Spleen (tissue), 11 donors: ENCODE results near the gene OLIG3. TPM values are rescaled to one million over a fixed set of nuclear protein-coding genes. Genes with fewer than 3 reads are reported as not detected.

Experiments used
- DNase-seq: peaks from one replicate; pipeline ENCODE4 v3.0.0-alpha.2; 2020
- H3K27ac ChIP-seq, 8 donors: fragments of 200-600 bp; sonication (generic) in 7 of 8; 1 replicate in 4 of 8; 2 replicates in 4 of 8; pipeline versions ENCODE4 v1.5.0 to v1.8.0; 2016 to 2021; ENCODE audit warnings: inconsistent platforms in 4 of 8, mild to moderate bottlenecking in 4 of 8, moderate library complexity in 1 of 8
- H3K27me3 ChIP-seq, 7 donors: fragments of 200-600 bp; sonication (generic) in 6 of 7; replicated peaks in 1 of 7; 1 replicate in 4 of 7; 2 replicates in 3 of 7; pipeline versions ENCODE4 v1.5.0 to v1.8.0; 2016 to 2021; ENCODE audit warnings: inconsistent platforms in 3 of 7, mild to moderate bottlenecking in 1 of 7
- H3K36me3 ChIP-seq, 6 donors: fragments of 200-600 bp; sonication (generic) in 5 of 6; 1 replicate in 4 of 6; 2 replicates in 2 of 6; pipeline versions ENCODE4 v1.5.0 to v1.8.0; 2016 to 2021; ENCODE audit warnings: inconsistent platforms in 2 of 6
- H3K4me1 ChIP-seq, 6 donors: fragments of 200-600 bp; sonication (generic) in 5 of 6; 1 replicate in 3 of 6; 2 replicates in 3 of 6; pipeline versions ENCODE4 v1.5.0 to v1.8.0; 2016 to 2021; ENCODE audit warnings: inconsistent platforms in 3 of 6
- H3K4me3 ChIP-seq, 8 donors: fragments of 200-600 bp; sonication (generic) in 7 of 8; 1 replicate in 4 of 8; 2 replicates in 4 of 8; pipeline versions ENCODE4 v1.5.0 to v1.8.0; 2016 to 2021; ENCODE audit warnings: inconsistent platforms in 4 of 8, mild to moderate bottlenecking in 4 of 8, moderate library complexity in 2 of 8
- H3K9me3 ChIP-seq, 8 donors: fragments of 200-600 bp; sonication (generic) in 7 of 8; 1 replicate in 4 of 8; 2 replicates in 4 of 8; pipeline versions ENCODE4 v1.5.0 to v1.8.0; 2016 to 2021; ENCODE audit warnings: inconsistent platforms in 4 of 8
- POLR2A ChIP-seq, 3 donors: fragments of 450-650 bp; IDR thresholded peaks; one replicate each; pipeline ENCODE4 v1.5.1; 2017; ENCODE audit warnings: antibody characterized with exemption in 3 of 3, mild to moderate bottlenecking in 1 of 3
- POLR2AphosphoS5 ChIP-seq, 3 donors: sonication (generic); formaldehyde crosslinking; IDR thresholded peaks; one replicate each; pipeline ENCODE4 v1.5.1; 2017; ENCODE audit warnings: antibody characterized with exemption in 3 of 3
- WGBS, 5 donors: extraction: QIAGEN DNeasy Blood & Tissue Kit in 3 of 5; methylation state at CpG; one replicate each; pipeline versions ENCODE4 v1.1.5 to v1.1.7; 2013 to 2018; 5-methylcytosine and 5-hydroxymethylcytosine counted together
- intact Hi-C: fragments of 100-400 bp; cut with DNase I; formaldehyde crosslinking; loops from one replicate; pipeline ENCODE4 v1.15.0; 2023; ENCODE audit warnings: low total_unique reads
- polyA plus RNA-seq, 3 donors: library from polyadenylated mRNA; stranded (reverse); fragments of 200-250 nt; gene quantifications; one replicate each; pipeline ENCODE4 v1.2.1, GENCODE V29; 2013
- total RNA-seq, 7 donors: library from RNA; depleted of rRNA in 3 of 7; stranded (reverse); fragments of >200 nt in 3 of 7; fragmentation: NEBNext Ultra II Directional in 4 of 7; extraction: Animal tissue kit (Norgen Biotek cat#: 25700) in 4 of 7; gene quantifications; one replicate each; pipeline versions ENCODE4 v1.1.0 to v1.2.1, GENCODE V29; 2016 to 2021
- TF ChIP-seq, protein P1 (sequence below), 11 experiments: fragments of 200-600 bp in 7 of 11; fragments of 450-650 bp in 4 of 11; sonication (generic) in 4 of 11; IDR thresholded peaks in 8 of 11; conservative IDR thresholded peaks in 3 of 11; 1 replicate in 7 of 11; 2 replicates in 4 of 11; pipeline versions ENCODE4 v1.4.0 to v1.8.0; 2016 to 2021; ENCODE audit warnings: antibody characterized with exemption in 11 of 11, inconsistent platforms in 4 of 11, mild to moderate bottlenecking in 1 of 11
- donor health status: healthy with polysubstance abuse.
- donor health status: DM: no; HTN: no; CAD: no; lungs with moderate emphysema.
- donor health status: DM: no; HTN: no; CAD: no.
- donor health status: Bipolar disorder and iron deficiency.
- donor health status: healthy.
- donor health status: DM: no; HTN: no; CAD: no.
- donor health status: DM: yes; HTN: yes; CAD: no.

The OLIG3 gene
- total and polyA plus RNA-seq, 10 donors, result not detected

DNA sequence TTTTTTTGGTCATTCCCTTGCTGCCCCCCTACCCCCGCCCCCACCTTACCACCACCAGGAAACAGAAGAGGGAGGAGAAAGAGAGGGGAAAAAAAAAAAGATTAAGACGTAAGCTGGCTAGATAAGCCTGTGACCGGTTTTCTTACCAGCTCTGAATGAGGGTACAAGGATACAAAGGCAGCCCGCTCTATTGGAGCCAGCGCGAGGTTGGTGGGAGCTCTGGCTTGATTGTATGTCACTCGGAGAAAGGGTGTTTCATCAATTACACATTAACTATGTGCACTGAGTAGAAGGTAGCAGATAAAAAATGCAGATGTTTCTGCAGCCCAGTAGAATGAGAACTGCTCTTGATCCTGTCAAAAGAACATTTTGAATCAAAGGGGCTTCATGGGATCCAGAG is 28.6 kb upstream of the OLIG3 start:
- no peak for DNase-seq
- no peak for TF ChIP-seq POLR2A (IDR thresholded peaks at IDR 0.05)
- no peak for TF ChIP-seq POLR2AphosphoS5 (IDR thresholded peaks at IDR 0.05)
- TF ChIP-seq, protein P1, sequence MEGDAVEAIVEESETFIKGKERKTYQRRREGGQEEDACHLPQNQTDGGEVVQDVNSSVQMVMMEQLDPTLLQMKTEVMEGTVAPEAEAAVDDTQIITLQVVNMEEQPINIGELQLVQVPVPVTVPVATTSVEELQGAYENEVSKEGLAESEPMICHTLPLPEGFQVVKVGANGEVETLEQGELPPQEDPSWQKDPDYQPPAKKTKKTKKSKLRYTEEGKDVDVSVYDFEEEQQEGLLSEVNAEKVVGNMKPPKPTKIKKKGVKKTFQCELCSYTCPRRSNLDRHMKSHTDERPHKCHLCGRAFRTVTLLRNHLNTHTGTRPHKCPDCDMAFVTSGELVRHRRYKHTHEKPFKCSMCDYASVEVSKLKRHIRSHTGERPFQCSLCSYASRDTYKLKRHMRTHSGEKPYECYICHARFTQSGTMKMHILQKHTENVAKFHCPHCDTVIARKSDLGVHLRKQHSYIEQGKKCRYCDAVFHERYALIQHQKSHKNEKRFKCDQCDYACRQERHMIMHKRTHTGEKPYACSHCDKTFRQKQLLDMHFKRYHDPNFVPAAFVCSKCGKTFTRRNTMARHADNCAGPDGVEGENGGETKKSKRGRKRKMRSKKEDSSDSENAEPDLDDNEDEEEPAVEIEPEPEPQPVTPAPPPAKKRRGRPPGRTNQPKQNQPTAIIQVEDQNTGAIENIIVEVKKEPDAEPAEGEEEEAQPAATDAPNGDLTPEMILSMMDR (IDR thresholded peaks at IDR 0.05 in 8 of 11, conservative IDR thresholded peaks at IDR 0.05 in 3 of 11), result no peak
- intact Hi-C loops, result no loop called here
- Histone ChIP-seq H3K4me3 (no peak overlapping the region), H3K27ac (no peak overlapping the region), H3K36me3 (no peaks in the 10 kb centered on the region), H3K4me1 (no peaks in the 10 kb centered on the region), H3K9me3 (peaks cover 0 to 28% (median 13%) of the 10 kb centered on the region in 8 donors), H3K27me3 (peaks cover 0 to 56% (median 19%) of the 10 kb centered on the region in 7 donors)
- 47 to 55% (median 51%) methylated on average over 7 of the region's 7 CpGs for WGBS, 5 donors

DNA sequence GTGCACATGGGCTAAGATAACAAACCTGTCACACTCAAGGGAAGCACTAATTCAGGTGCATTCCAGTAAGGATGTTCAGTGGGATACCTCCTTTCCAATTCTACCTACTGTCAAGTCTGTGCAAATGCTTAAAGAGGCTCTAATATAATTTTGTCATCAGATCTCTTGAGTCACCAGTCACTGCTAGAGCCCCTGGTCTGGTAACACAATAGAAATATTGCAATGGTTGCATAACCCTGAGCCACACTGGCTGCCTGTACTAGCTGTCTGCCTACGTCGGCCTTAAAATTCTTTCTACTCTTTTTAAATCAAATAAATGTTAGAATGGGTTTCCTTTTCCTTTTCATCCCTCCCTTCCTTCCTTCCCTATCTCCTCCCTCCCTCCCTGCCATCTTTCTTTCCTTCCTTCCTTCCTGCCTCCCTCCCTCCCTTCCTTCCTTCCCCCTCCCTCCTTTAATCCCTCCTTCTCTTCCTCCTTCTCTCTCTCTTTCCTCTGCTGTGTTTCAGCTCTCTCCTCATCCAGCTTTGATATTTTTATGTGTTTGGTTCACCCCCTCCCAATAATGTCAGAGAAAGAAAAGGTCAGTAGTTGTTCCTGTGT is 28.1 kb upstream of the OLIG3 start:
- Histone ChIP-seq H3K36me3 (no peaks in the 10 kb centered on the region), H3K27me3 (peaks cover 0 to 62% (median 22%) of the 10 kb centered on the region in 7 donors), H3K4me3 (no peak overlapping the region), H3K4me1 (no peaks in the 10 kb centered on the region), H3K27ac (no peak overlapping the region), H3K9me3 (peaks cover 0 to 23% (median 11%) of the 10 kb centered on the region in 8 donors)
- 49 to 63% (median 53%) methylated on average over 2 of the region's 2 CpGs for WGBS, 5 donors
- no peak for DNase-seq
- no peak for TF ChIP-seq POLR2AphosphoS5 (IDR thresholded peaks at IDR 0.05)
- TF ChIP-seq POLR2A (IDR thresholded peaks at IDR 0.05), result no peak
- TF ChIP-seq, protein P1 (IDR thresholded peaks at IDR 0.05 in 8 of 11, conservative IDR thresholded peaks at IDR 0.05 in 3 of 11), result no peak
- intact Hi-C loops, result no loop called here

DNA sequence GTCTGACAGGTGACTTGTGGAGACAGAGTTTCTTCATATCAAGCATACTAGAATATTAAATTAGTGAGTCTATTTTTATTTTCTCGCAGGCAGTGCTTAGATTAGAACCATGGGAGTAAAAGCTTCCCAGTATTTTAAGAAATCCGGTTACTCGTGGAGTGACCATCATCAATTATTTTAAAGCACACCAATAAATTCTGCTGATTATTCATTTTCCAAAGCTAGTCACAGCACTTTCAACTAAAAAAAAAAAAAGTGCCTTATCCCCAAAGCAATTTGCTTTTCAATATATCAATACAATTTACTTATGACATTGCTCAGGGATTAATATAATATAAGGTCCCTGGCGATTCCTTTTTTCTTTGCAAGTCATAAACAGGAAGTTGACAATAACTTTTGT is 26.3 kb upstream of the OLIG3 start:
- intact Hi-C loops, result no loop called here
- Histone ChIP-seq H3K4me1 (no peaks in the 10 kb centered on the region), H3K9me3 (peaks cover 0 to 7% (median 0%) of the 10 kb centered on the region in 8 donors), H3K36me3 (no peaks in the 10 kb centered on the region), H3K4me3 (no peak overlapping the region), H3K27ac (no peak overlapping the region), H3K27me3 (peaks cover 0 to 79% (median 40%) of the 10 kb centered on the region in 7 donors)
- no peak for DNase-seq
- no peak for TF ChIP-seq POLR2AphosphoS5 (IDR thresholded peaks at IDR 0.05)
- no peak for TF ChIP-seq POLR2A (IDR thresholded peaks at IDR 0.05)
- WGBS, 5 donors, result 83 to 87% (median 86%) methylated on average over 4 of the region's 4 CpGs

DNA sequence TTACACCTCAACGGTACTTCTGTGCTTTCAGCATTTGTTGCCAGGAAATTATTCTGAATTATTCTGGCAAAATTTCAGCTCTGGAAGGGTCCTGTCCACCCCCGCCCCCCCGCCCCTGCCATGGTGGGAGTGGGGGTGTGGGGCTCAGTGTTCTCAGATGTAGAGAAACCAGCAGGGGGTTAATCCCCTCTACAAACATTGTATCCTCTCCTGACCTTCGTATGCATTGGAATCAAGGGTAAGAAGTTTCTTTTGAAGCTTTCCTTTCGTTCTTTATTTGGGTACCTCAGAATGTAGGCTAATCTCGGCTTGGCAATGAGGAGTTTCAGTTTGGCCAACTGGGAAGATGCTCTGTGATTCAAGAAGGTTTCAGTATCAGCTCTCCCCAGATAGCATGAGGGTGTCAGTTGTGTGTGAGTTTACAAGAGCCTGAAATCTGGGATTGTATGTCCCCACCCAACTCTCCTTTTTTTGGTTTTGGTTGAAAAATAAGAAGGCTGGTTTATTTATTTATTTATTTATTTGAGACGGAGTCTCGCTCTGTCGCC is 25.5 kb upstream of the OLIG3 start:
- no peak overlapping the region for H3K4me3 ChIP-seq
- TF ChIP-seq POLR2AphosphoS5 (IDR thresholded peaks at IDR 0.05) (no peak), POLR2A (IDR thresholded peaks at IDR 0.05) (no peak)
- TF ChIP-seq, protein P1 (IDR thresholded peaks at IDR 0.05 in 8 of 11, conservative IDR thresholded peaks at IDR 0.05 in 3 of 11), result no peak
- intact Hi-C loops, result no loop called here
- no peaks in the 10 kb centered on the region for H3K36me3 ChIP-seq
- H3K27ac ChIP-seq, result no peak overlapping the region
- no peaks in the 10 kb centered on the region for H3K4me1 ChIP-seq
- peaks cover 0 to 87% (median 48%) of the 10 kb centered on the region in 7 donors for H3K27me3 ChIP-seq
- H3K9me3 ChIP-seq, result no peaks in the 10 kb centered on the region
- WGBS, 5 donors, result 37 to 50% (median 45%) methylated on average over 9 of the region's 9 CpGs
- DNase-seq, result no peak
